Amniotic stem cell (primary cell): ENCODE measurements around the gene MMP11.
A peak's percentile ranks its signal among the peaks of the same experiment; 100 is the strongest.

Experiments used
- DNase-seq: peaks from one replicate; lab custom pipeline; 2025; lab: John Stamatoyannopoulos, UW

The MMP11 gene

DNA sequence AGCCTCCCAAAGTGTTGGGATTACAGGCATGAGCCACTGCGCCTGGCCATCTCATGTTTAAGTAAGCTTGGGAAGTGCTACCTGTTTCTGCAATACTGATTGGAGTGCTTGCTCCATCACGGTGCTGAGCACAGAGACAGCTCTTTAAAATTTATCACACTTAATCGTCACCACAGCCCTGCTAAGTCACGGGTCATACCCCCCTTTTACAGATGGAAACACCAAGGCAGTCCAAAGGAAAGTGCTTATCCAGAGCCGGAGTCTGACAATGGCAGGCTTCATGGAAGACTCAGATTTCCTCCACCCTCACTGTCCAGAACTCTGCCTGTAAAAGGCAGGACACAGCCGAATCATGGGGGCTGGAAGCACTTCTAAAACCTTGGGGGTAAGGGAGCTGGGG lies 12.6 kb upstream of the MMP11 start:
- DNase-seq: no peak

DNA sequence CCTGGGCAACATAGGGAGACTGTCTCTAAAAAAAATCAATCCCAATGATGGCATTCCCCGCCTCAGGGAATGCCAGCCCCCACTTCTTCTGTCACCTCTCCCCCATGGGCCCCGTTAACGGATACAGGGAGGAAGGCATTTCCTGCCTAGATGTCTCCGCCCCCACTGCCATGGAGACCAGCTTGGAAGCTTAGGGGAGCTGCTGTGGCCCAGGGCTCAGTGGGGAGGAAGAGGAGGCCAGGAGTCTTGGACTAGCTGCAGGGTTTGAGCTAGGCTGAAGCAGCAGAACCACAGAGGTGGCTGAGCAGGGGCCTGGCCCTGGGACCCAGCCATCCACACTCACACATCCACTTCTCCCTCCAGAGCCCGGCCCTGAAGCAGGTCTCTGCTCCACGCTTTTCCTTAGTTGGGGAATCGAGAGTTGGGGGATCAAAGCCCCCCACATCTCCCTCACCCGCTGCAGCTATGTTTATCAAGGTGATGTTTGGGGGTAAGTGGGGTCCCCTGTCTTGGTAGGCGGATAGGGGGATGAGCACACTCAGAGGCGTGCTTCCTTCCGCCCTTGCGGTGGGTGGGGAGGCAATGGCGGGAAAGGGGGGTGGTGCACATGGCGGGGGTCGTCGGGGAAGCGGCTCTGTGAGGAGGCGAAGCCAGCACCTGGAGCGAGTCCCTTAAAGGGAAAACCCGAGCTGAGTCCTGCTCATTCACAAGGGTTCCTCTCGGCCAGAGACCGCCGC lies 9.6 kb upstream of the MMP11 start, which contains the start of gene C22orf15:
Gene C22orf15, plus strand, starts transcription at position 149 of the 737 bp plus-strand sequence. Its CDS starts 317 bp downstream, at position 466.
- DNase-seq: no peak

- no peak for DNase-seq
Measured at GRCh38 chr22:23763579-23763945, 9.1 kb upstream of the MMP11 start.

GRCh38 chr22:23763954-23764353 lies 8.7 kb upstream of the MMP11 start:
- no peak for DNase-seq

- no peak for DNase-seq
Measured at GRCh38 chr22:23764899-23765881, 7.5 kb upstream of the MMP11 start.

- no peak for DNase-seq
Measured at GRCh38 chr22:23767303-23767672, 5.4 kb upstream of the MMP11 start.

DNA sequence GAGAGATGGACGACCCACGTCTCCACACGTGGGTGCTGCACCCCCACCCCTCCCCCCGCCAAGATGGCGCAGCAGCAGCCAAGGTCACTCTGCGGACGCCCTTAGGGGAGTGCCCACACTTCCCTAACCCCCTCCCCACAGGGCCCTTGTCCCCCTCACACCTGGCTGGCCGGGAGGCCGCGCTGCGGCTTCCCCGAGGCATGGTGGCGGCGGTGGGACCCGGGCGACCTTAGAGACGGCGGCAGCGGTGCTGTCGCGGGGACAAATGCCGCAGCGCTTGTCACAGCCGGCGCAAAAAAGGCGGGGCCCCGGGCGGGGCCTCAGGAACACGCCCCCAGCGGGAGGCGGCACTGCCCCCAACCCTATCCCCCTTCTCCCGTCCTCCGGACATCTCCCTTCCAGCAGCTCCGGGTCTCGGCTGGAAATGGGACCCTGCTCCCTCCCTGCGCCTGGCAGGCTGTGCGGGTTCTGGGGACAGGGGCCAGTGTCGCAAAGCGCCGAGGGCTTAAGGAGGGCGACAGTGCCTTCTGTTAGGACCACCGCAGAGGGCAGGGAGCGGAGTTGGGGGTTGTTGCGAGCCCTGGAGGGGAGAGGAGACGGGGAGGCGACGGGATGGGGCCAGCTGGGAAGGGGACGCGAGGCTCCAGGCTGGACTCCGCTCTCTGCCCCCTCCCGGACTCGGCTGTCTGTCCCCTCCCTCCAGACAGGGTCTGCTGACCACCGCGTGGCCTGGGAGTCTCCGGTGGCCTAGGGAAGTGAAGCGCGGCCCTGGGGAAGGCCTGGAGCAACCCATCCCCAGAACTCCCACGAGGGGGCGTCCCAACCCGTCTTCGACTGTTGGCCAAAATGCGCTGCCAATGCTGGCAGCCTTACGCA lies 4.7 kb upstream of the MMP11 start, which contains the start of gene CHCHD10:
Gene CHCHD10, minus strand, starts transcription at position 300 of the 876 bp plus-strand sequence. Its CDS starts 98 bp downstream, at position 202.
- DNase-seq: peak; percentile 47

GRCh38 chr22:23769321-23769965 lies 3.2 kb upstream of the MMP11 start:
- DNase-seq: no peak

DNA sequence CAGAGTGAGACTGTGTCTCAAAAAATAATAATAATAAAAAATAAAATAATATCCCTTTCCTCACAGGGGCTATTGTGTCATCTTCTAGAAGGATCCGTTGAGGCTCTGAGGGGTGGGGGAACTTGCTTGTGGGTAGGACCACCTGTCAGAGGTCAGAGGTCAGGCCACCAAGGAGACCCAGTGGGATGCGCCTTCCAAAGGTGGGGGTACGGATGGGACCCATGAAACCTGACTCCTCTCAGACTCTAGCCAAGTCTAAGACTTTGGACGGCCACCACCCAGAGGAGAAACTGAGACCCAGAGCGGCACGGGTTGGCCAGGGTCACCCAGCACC lies 367 bp upstream of the MMP11 start:
- DNase-seq: no peak

- DNase-seq: no peak
Measured at GRCh38 chr22:23773483-23774113, 949 bp downstream of the MMP11 start.

GRCh38 chr22:23774114-23774921 lies 1.7 kb downstream of the MMP11 start:
- DNase-seq: no peak

GRCh38 chr22:23774922-23775436 lies 2.3 kb downstream of the MMP11 start:
- DNase-seq: no peak

DNA sequence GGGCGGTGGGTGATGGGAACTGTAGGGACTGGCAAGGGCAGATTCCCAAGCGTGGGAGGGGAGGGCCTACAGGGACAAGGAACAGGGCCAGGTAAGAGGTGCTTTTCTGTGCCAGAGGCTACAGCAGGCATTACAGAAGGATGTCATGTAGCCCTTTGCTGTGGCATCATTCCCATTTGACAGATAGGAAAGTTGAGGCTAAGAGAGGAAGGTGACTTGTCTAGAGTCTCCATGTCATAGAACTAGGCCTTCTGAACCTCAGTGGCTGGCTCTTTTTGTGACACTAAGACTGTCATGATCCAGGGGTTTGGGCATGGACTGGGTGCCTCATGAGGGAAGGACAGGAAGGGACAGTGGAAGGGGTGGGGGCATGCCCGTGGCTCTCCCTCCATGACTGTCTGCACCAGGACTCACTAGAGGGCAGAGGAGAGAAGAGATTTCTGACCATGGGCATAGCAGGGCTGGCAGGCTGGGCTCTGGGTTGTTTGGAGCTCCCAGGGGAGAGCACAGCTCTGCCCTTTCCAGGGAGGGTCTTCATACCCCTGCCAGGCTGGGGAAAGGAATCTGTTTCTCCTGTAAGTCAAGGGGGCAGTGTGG lies 3.2 kb downstream of the MMP11 start:
- no peak for DNase-seq

- DNase-seq: no peak
Measured at GRCh38 chr22:23777776-23778576, 5.3 kb downstream of the MMP11 start.

DNA sequence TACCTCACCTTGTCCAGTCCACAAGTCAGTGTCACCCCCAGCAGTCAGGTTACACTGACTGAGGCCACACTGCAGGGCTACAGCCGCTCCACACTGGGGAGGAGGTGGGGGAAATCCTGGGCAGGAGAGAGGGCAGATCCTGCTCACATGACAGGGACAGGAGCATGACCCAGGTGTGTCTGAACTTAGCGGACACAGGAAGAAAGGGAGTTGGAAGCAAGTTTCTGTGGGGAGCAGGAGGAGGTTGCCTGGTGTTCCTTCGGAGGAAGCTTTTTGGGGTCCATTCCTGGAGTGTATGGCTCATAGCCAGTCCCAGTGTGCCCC lies 5.9 kb downstream of the MMP11 start:
- no peak for DNase-seq

DNA sequence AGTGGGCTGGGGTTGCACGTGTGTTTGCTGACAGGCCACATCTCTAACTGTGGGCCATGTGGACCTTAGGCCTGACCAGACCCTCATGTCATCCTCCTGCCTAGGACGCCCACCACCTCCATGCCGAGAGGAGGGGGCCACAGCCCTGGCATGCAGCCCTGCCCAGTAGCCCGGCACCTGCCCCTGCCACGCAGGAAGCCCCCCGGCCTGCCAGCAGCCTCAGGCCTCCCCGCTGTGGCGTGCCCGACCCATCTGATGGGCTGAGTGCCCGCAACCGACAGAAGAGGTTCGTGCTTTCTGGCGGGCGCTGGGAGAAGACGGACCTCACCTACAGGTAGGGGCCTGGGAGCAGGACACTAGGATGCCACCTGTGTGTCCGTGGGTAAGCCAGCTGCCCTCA lies 6.4 kb downstream of the MMP11 start:
- DNase-seq: no peak

DNA sequence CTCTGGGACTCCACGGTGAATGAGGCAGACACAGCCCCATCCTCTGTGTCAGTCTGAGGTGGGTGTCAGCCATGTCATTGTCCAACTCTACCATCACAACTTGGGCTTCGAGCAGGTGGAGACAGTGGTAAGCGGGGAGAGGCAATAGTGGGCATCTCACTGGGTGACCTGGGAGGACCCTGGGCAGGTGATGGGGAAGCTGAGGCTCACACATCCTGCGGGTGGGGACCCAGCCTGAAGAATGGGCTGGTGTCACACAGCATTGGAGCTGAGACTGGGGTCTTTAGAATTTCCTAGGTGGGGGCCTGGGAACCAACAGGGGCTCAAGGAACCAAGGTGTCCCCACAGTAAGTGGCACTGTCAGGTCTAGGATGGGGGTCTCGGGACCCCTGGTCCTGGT lies 7.1 kb downstream of the MMP11 start:
- DNase-seq: no peak

DNA sequence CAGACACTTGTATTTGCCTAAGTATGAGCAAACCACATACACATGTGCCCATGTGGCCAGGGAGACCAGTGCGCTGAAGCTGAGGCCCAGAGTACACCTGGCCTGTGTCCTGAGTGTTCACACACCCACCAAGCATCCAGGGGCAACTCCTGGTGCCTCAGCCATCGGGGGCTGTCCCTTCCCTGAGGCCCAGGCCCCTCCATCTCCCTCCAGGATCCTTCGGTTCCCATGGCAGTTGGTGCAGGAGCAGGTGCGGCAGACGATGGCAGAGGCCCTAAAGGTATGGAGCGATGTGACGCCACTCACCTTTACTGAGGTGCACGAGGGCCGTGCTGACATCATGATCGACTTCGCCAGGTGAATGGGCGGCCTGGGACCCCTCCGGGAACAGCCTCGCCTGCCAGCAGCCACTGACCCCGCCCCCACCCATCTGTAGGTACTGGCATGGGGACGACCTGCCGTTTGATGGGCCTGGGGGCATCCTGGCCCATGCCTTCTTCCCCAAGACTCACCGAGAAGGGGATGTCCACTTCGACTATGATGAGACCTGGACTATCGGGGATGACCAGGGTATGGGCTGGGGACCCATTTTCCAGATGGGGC lies 7.6 kb downstream of the MMP11 start:
- DNase-seq: no peak
